ENCODE measurements around the gene MTCH2.

The MTCH2 gene

DNA sequence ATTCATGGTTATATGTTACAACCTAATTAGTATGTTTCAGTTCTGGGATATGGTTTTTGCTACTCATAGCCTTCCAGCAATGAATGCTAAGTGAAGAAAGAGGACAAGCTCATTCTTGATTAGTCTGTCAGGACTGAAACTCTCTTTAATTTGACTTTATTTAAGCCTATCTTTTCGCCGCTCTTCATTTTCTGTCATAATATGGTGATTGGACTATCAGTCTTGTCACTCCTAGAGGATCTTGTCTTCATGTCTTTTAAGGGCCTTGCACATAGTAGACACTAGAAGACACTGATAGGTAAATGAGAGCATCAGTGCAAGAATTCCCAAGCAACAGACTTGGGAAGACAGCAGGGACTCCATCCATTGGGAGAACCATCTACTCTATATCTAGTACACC, 18.9 kb upstream of the MTCH2 start:
- TF ChIP-seq, protein P1, sequence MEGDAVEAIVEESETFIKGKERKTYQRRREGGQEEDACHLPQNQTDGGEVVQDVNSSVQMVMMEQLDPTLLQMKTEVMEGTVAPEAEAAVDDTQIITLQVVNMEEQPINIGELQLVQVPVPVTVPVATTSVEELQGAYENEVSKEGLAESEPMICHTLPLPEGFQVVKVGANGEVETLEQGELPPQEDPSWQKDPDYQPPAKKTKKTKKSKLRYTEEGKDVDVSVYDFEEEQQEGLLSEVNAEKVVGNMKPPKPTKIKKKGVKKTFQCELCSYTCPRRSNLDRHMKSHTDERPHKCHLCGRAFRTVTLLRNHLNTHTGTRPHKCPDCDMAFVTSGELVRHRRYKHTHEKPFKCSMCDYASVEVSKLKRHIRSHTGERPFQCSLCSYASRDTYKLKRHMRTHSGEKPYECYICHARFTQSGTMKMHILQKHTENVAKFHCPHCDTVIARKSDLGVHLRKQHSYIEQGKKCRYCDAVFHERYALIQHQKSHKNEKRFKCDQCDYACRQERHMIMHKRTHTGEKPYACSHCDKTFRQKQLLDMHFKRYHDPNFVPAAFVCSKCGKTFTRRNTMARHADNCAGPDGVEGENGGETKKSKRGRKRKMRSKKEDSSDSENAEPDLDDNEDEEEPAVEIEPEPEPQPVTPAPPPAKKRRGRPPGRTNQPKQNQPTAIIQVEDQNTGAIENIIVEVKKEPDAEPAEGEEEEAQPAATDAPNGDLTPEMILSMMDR (IDR thresholded peaks at IDR 0.05; ENCODE audit: low read depth, low read length): no peak
- DNase-seq (ENCODE audit: low read depth, low spot score): no peak
- H3K4me3 ChIP-seq (ENCODE audit: low read depth, low read length): no peak overlapping the region
- in situ Hi-C loops (cut with HindIII; ENCODE audit: low sequenced_read_pairs): no loop called here

DNA sequence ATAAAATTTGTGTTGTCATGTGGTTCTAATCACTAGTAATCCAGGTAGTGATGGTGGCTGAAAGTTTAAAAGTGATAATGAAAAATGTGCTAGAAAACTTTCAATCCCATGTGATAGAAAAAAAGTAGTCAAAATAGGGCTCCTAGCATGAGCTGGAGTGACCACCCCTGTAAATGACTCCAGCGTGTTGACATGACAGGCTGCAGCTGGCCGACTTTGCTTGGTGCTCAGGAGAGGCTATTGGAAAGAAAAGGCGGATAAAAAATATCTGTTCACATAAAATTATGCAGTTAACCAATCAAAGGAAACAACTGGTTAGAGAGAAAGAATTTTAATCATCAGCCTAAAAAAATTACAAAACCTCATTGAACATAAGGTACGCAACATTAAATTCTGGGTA, 16.9 kb upstream of the MTCH2 start:
- in situ Hi-C loops (cut with HindIII; ENCODE audit: low sequenced_read_pairs): no loop called here
- TF ChIP-seq, protein P1 (IDR thresholded peaks at IDR 0.05; ENCODE audit: low read depth, low read length): no peak
- DNase-seq (ENCODE audit: low read depth, low spot score): no peak
- no peak overlapping the region for H3K4me3 ChIP-seq (ENCODE audit: low read depth, low read length)

DNA sequence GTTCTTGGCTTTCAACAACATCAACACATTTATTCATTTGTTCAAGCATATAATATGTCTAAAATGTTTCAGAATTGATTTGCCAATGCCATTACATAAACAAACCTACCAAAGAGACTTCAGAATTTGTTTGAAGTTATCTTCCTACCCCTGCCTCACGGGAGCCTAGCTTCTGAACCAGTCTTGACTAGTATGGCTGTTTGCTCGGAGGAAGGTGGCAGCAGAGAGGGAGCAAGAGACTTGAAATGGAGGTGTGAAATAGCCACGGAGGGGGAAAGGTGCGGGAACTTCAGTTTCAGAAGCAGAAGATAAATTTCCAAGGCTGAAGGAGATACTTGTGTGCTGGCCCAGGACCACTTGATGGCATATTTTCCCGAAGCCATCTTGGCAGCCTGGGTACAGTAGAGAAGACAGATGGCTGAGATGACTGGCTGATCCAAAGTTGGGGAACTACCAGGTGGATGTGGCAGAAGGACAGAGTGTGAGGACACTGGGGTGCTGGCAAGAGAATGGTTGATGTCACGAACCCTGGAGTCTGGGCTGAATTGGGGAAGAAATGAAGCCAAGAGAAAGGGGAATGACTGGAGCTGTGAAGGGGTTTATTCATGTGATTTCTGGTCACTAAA, 14.0 kb upstream of the MTCH2 start:
- no peak overlapping the region for H3K4me3 ChIP-seq (ENCODE audit: low read depth, low read length)
- no peak for DNase-seq (ENCODE audit: low read depth, low spot score)
- in situ Hi-C loops (cut with HindIII; ENCODE audit: low sequenced_read_pairs): no loop called here
- TF ChIP-seq, protein P1 (IDR thresholded peaks at IDR 0.05; ENCODE audit: low read depth, low read length): no peak

DNA sequence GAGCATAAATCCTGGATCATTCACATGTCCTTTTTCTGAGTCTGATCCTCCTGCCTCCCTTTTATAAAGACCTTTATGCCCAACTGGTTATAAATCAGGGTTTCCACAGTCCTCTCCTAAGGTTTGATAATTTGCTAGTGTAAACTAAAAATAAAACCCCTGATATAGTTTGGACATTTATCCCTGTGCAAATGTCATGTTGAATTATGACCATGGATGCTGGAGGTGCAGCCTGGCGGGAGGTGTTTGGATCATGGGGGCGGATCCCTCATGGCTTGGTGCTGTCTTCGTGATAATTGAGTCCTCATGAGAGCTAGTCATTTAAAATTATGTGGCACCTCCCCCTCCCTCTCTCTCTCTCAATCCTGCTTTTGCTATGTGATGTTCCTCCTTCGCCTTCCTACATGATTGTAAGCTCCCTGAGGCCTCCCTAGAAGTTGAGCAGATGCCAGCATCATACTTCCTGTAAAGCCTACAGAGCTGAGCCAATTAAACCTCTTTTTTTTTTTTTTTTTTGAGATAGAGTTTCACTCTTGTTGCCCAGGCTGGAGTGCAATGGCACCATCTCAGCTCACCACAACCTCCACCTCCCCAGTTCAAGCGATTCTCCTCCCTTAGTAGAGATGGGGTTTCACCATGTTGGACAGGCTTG, 9.6 kb upstream of the MTCH2 start:
- TF ChIP-seq, protein P1 (IDR thresholded peaks at IDR 0.05; ENCODE audit: low read depth, low read length): no peak
- no peak overlapping the region for H3K4me3 ChIP-seq (ENCODE audit: low read depth, low read length)
- no peak for DNase-seq (ENCODE audit: low read depth, low spot score)
- in situ Hi-C loops (cut with HindIII; ENCODE audit: low sequenced_read_pairs): no loop called here

DNA sequence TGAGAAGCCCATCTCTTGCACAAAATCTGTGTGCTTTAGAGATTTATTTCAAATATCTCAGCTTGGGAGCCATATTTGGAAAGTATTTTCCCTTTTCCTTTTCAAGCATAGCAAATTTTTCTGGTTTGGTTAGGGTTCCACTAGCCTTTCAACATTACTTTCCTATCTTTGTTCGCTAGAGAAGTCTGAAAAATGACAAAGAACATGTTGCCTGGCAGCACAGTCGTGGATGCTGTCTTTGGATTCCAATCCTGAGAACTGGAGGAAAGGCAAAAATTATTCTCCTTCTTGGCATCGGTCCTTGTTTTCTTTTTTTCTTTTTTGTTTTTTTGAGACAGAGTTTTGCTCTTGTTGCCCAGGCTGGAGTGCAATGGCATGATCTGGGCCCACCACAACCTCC, 6.9 kb upstream of the MTCH2 start:
- TF ChIP-seq, protein P1 (IDR thresholded peaks at IDR 0.05; ENCODE audit: low read depth, low read length): no peak
- in situ Hi-C loops (cut with HindIII; ENCODE audit: low sequenced_read_pairs): no loop called here
- DNase-seq (ENCODE audit: low read depth, low spot score): no peak
- no peak overlapping the region for H3K4me3 ChIP-seq (ENCODE audit: low read depth, low read length)

DNA sequence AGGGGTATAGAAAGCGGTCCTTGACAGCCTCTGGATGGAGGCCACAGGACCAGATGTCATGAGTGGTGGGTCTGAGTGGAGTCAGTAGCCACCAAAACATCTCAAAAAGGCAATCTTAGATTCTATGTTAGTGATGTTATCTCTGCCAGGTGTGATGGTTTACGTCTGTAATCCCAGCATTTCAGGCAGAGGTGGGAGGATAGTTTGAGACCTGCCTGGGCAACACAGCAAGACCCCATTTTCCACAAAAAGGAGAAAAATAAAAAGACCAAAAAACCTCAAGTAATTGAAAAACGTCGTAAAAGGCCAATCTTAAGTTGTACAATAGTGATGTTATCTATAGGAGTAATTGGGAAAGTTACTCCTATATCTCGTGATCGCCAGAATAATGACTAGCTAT, 3.7 kb upstream of the MTCH2 start:
- TF ChIP-seq, protein P1 (IDR thresholded peaks at IDR 0.05; ENCODE audit: low read depth, low read length): no peak
- in situ Hi-C loops (cut with HindIII; ENCODE audit: low sequenced_read_pairs): no loop called here
- DNase-seq (ENCODE audit: low read depth, low spot score): no peak
- H3K4me3 ChIP-seq (ENCODE audit: low read depth, low read length): no peak overlapping the region
